ENCODE measurements around the gene CCDC191.

The CCDC191 gene

DNA sequence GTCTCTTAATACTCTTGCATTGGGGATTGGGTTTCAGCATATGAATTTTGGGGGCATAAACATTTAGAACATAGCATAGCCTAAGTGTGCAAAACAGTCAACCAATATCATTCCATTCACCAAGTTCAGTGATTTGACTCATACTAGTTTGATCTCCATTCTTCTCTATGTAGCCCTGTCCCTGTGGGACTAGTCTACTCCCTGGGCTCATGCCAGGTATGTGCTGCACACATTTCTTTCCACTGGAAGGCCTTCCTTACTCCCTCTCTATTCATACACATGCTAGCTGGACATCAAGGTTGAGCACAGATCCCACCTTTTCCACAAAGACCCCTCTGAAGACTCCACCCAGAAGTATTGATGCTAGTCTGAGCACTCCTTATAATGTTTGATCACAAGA lies 103.4 kb downstream of the CCDC191 start:
- no peak for DNase-seq

DNA sequence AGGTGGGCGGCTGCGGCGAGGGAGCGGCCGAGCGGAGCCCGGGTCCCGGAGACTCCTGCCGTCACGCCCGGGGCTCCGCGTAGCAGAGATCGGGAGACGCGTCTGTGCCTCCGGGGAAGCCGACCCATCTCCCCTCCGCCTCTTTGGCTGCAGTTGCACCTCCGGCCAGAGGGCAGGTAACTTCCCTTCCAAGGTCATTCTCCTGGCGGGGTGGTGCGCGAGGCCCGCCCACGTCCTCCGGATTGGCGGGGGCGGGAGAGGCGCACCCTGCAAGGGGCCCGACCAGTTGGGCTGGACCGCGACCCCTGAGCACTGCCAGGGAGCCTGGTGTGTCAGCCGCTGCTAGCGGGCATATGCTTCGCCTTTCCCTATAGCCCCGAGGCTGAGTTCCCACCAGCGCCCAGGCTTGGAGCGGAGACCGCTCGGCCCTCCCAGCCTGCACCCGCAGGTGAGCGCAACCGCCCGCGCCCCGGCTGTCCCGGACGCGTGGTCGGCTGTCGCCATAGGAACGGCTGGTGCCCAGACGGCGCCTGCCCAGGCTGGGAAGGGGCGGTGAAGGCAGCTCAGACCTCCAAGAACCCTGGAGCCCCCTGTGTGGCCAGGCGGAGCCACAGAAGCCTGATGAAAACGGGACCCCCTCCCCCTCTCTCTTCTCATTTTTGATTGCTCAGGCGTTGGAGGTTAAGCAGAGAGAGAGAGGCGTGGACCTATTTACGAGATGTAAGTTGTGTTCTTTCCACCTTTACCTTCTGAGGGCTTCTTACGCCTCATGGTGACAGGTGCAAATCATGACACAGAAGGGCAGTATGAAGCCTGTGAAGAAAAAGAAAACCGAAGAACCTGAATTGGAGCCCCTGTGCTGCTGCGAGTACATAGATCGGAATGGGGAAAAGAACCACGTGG lies 108.1 kb downstream of the CCDC191 start:
- DNase-seq: peak; percentile 28

DNA sequence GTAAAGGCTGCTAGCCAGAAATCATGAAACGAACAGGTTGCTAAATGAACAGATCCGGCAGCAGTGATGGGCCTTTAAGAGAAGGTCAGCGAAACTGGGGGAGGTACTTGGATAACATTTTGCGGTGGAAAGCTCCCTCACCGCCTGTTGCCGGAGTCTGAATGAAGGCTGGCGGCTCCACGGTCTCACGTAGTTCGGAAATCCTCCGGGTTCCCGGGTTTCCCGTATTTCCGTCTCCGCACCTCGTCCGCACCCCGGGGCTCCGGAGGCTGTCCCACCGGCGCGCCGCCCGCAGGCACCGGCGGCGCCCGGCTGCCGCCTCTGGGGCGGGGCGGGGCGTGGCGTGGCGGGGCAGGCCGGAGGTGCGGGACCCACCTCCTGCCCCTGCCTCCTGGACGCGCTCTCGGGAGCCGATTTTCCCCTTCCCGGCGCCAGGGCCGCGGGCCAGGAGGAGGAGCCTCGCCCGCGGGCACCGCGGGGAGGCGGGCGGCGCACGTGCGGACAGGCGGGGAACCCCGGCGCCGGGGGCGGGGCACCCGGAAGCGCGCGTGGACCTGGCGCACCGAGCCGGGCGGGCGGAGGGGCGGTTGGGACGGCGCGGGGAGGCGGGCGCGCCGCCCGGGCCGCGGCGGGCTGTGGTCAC lies 108.8 kb downstream of the CCDC191 start, which contains the start of gene ZDHHC23:
Gene ZDHHC23 (plus strand): TSS at position 642 of the 643 bp plus-strand sequence. CDS start 790 bp downstream, outside the sequence.
- DNase-seq: peak; percentile 73

DNA sequence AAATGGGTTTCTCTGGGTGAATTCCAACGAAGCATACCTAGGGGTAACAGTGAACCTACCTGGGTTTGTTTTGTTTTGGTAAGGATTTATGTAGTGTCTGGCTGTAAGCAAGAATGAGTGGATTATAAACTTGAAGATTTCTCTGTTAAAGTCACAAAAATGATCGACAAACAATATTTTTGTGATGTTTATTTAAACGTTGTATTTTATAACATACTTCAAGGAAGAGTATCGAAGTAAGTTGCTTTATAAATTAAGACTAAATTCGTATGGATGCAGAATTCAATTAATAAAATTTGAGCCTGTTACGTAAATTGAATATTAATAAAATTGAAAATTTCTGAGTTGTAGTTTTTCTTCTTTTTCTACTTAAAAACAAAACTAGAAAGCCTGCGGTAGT lies 109.5 kb downstream of the CCDC191 start:
- DNase-seq: no peak

DNA sequence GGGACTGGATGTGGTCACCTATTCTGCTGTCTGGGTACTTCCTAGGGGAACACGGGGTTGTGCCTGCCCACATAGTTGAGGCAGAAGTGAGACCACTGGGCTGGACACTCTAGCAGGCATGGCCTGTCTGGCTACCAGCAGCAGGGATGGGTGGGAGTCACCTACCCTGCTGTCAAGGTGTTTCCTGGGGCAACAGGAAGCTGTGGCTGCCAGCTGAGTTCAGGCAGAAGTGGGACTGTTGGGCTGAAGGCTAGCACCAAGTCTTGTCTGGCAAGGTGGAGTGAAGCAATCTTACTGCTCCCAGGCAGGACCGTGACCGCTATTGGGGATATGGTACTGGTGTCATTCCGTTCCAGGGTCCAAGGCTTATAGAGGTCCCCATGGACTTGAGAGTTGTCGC lies 128.8 kb downstream of the CCDC191 start:
- DNase-seq: no peak

DNA sequence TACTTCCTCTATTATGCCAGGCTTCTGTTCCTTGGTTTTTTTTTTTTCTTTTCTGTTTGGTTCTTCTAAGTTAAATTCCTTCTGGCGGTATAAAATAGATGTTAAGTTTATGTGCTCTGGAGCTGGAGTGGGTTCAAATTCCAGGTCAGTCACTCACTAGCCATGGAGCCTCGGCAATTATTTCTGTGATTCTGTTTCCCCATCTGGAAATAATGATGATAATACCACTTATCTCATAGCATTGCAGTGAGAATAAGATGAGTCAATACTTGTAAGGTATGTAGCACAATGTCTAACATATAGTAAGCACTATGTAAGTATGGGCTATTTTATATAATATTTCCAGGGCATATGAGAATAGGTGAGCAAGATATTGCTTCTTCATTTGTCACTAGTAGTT lies 141.7 kb downstream of the CCDC191 start:
- no peak for DNase-seq
